Measurements from ENCODE around the gene ZBTB21. TPM values are rescaled to one million over a fixed set of nuclear protein-coding genes. Genes with fewer than 3 reads are reported as not detected.

Gene ZBTB21
- total and polyA plus RNA-seq, 9 of the 15 experiments (the other 6 are each of a cell fraction or from before 2014, with no cell fraction given) = 2.2 to 15.2 (median 8.7) TPM

DNA sequence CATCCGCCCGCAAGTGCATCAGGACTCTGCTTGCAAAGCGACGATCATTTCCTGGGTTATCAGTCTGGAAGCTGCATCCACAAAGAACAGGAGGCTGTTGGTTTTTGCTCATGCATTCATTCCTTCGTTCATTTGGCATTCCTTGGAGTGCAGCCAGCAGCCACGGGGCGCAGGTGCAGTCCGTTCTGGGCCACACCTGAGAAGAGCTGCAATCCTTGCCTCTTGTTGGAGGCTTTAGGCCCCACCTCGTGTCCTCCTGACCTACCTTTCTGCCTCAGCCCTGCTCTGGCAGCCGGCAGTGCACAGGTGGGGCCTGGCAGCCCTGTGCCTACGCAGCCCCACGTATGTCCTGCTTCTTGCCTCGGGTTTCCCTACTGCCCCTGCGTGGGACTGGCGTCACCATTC, 36.7 kb downstream of the ZBTB21 start:
- no peaks in the 10 kb centered on the region for H3K9me1 ChIP-seq (ENCODE audit: control insufficient read depth, insufficient read depth, low read length)
- ATAC-seq = no peak
- intact Hi-C loops (cut with micrococcal nuclease) = no loop called here
- H3K4me2 ChIP-seq (ENCODE audit: insufficient read depth, low read length) = no peak overlapping the region
- BruUV-seq (replicated peaks) = no TSS peak
- H3K79me2 ChIP-seq (ENCODE audit: control insufficient read depth, insufficient read depth, low read length) = no peaks in the 10 kb centered on the region
- no peak for FAIRE-seq
- peaks cover 0 to 4% of the 10 kb centered on the region in 2 experiments; a peak in 2 of 5 replicates for H3K4me1 ChIP-seq (replicated peaks in 1 of 2; ENCODE audit: control insufficient read depth in 2 of 2, insufficient read depth in 2 of 2, low read length in 2 of 2)
- H3K36me3 ChIP-seq (ENCODE audit: control insufficient read depth, insufficient read depth, low read length) = no peaks in the 10 kb centered on the region
- ChIA-PET CTCF (ENCODE audit: low intra/inter-chr PET ratio) (no interaction called here), POLR2A (no interaction called here)
- H2AFZ ChIP-seq (ENCODE audit: low read depth, low read length) = no peak overlapping the region
- H3K9me3 ChIP-seq (replicated peaks; ENCODE audit: control insufficient read depth, insufficient read depth, low read depth, low read length) = no peaks in the 10 kb centered on the region
- no peak overlapping the region for H3K27ac ChIP-seq (ENCODE audit: extremely low read depth, low read depth, low read length)
- no peak for DNase-seq (ENCODE audit: extremely low read depth in 1 of 4, low spot score in 3 of 4)
- in situ Hi-C loops (cut with MboI) = no loop called here
- H3K27me3 ChIP-seq (ENCODE audit: control insufficient read depth in 2 of 2, insufficient read depth in 2 of 2, low read length in 2 of 2) = peaks cover 40 to 64% of the 10 kb centered on the region in 2 experiments
- 32% methylated on average over 15 of the region's 15 CpGs for whole genome bisulfite sequencing (ENCODE audit: insufficient coverage, low coverage, missing lambda C conversion rate)
- H3K9ac ChIP-seq (ENCODE audit: insufficient read depth in 1 of 2, low read depth in 2 of 2, low read length in 2 of 2) = no peak overlapping the region
- H3K4me3 ChIP-seq = no peak overlapping the region
- H4K20me1 ChIP-seq (replicated peaks; ENCODE audit: control insufficient read depth, insufficient read depth, low read length) = no peaks in the 10 kb centered on the region
- TF ChIP-seq RBM15 (IDR thresholded peaks at IDR 0.05; ENCODE audit: insufficient read depth, low read length) (no peak), TAF1 (IDR thresholded peaks at IDR 0.05; ENCODE audit: control insufficient read depth, extremely low read depth, insufficient read depth, low read length, severe bottlenecking) (no peak), ATF7 (IDR thresholded peaks at IDR 0.05) (no peak), MCM3 (IDR thresholded peaks at IDR 0.05) (no peak), ZBTB40 (IDR thresholded peaks at IDR 0.05) (no peak), ZBTB40 (CRISPR knock-in tag; IDR thresholded peaks at IDR 0.05) (no peak), ZNF282 (CRISPR knock-in tag; IDR thresholded peaks at IDR 0.05) (no peak), HMG20A (CRISPR knock-in tag; conservative IDR thresholded peaks at IDR 0.05) (no peak), SLC30A9 (CRISPR knock-in tag; IDR thresholded peaks at IDR 0.05) (no peak), ZNF75A (CRISPR knock-in tag; IDR thresholded peaks at IDR 0.05) (no peak), ELF2 (CRISPR knock-in tag; IDR thresholded peaks at IDR 0.05) (no peak), ZNF551 (CRISPR knock-in tag; IDR thresholded peaks at IDR 0.05) (no peak), FOXP1 (CRISPR knock-in tag; IDR thresholded peaks at IDR 0.05) (no peak)
- TF ChIP-seq, protein P1, sequence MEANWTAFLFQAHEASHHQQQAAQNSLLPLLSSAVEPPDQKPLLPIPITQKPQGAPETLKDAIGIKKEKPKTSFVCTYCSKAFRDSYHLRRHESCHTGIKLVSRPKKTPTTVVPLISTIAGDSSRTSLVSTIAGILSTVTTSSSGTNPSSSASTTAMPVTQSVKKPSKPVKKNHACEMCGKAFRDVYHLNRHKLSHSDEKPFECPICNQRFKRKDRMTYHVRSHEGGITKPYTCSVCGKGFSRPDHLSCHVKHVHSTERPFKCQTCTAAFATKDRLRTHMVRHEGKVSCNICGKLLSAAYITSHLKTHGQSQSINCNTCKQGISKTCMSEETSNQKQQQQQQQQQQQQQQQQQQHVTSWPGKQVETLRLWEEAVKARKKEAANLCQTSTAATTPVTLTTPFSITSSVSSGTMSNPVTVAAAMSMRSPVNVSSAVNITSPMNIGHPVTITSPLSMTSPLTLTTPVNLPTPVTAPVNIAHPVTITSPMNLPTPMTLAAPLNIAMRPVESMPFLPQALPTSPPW (CRISPR knock-in tag; IDR thresholded peaks at IDR 0.05) = no peak

All from K562 (cell line).